DND-41 (cell line): ENCODE data around the gene MYH7.

ENCODE experiments used
- ATAC-seq: fragments of 200-7000 bp; cut with Tn5 transposase; 3 replicates; pipeline ENCODE4 v1.9.1; 2021; ENCODE audit warnings: low read depth; ENCODE audit not compliant: insufficient read depth
- DNase-seq: peaks from one replicate; pipeline ENCODE4 v3.0.0-alpha.2; 2020
- H2AFZ ChIP-seq: 2 replicates; pipeline ENCODE4 v1.6.0; 2012; ENCODE audit warnings: low read depth, low read length
- H3K27ac ChIP-seq: 2 replicates; pipeline ENCODE4 v1.5.1; 2012; ENCODE audit warnings: low read length, inconsistent platforms
- H3K27me3 ChIP-seq: fragments of 200-600 bp; sonication (generic); 2 replicates; pipeline ENCODE4 v1.6.0; 2012; ENCODE audit warnings: low read length, mild to moderate bottlenecking, inconsistent platforms; ENCODE audit not compliant: insufficient read depth, poor library complexity
- H3K36me3 ChIP-seq: 2 replicates; pipeline ENCODE4 v1.5.1; 2012; ENCODE audit warnings: low read length, inconsistent platforms; ENCODE audit not compliant: insufficient read depth
- H3K4me1 ChIP-seq: 2 replicates; pipeline ENCODE4 v1.5.1; 2012; ENCODE audit warnings: mild to moderate bottlenecking, low read length; ENCODE audit not compliant: insufficient read depth
- H3K4me2 ChIP-seq: 2 replicates; pipeline ENCODE4 v1.6.0; 2012; ENCODE audit warnings: mild to moderate bottlenecking, moderate library complexity, low read length, inconsistent platforms; ENCODE audit not compliant: insufficient read depth
- H3K4me3 ChIP-seq, 2 experiments: fragments of 200-600 bp in 1 of 2; shearing (Covaris generic) in 1 of 2; 2 replicates each; pipeline ENCODE4 v1.5.1; 2012 to 2016; ENCODE audit warnings: inconsistent platforms in 2 of 2, low read length in 2 of 2, mild to moderate bottlenecking in 2 of 2, low read depth in 1 of 2, moderate library complexity in 1 of 2
- H3K79me2 ChIP-seq: 2 replicates; pipeline ENCODE4 v1.6.0; 2012; ENCODE audit warnings: low read length, inconsistent platforms; ENCODE audit not compliant: insufficient read depth
- H3K9ac ChIP-seq: 2 replicates; pipeline ENCODE4 v1.6.0; 2012; ENCODE audit warnings: low read depth, mild to moderate bottlenecking, inconsistent platforms, low read length, moderate library complexity
- H3K9me3 ChIP-seq: 2 replicates; pipeline ENCODE4 v1.5.1; 2012; ENCODE audit warnings: low read length, moderate library complexity, mild to moderate bottlenecking, inconsistent platforms; ENCODE audit not compliant: insufficient read depth, severe bottlenecking
- H4K20me1 ChIP-seq: 2 replicates; pipeline ENCODE4 v1.6.0; 2012; ENCODE audit warnings: low read length; ENCODE audit not compliant: insufficient read depth
- EZH2 ChIP-seq: IDR thresholded peaks from 3 replicates; pipeline ENCODE4 v1.6.1; 2012; ENCODE audit warnings: borderline replicate concordance, low read depth, mild to moderate bottlenecking, moderate library complexity, low read length, inconsistent platforms; ENCODE audit not compliant: severe bottlenecking
- TF ChIP-seq, protein P1 (sequence below): IDR thresholded peaks from 2 replicates; pipeline ENCODE4 v1.5.1; 2012; ENCODE audit warnings: borderline replicate concordance, low read length, moderate library complexity, mild to moderate bottlenecking; ENCODE audit not compliant: poor library complexity, severe bottlenecking; ENCODE audit errors: extremely low read depth

The MYH7 gene

DNA sequence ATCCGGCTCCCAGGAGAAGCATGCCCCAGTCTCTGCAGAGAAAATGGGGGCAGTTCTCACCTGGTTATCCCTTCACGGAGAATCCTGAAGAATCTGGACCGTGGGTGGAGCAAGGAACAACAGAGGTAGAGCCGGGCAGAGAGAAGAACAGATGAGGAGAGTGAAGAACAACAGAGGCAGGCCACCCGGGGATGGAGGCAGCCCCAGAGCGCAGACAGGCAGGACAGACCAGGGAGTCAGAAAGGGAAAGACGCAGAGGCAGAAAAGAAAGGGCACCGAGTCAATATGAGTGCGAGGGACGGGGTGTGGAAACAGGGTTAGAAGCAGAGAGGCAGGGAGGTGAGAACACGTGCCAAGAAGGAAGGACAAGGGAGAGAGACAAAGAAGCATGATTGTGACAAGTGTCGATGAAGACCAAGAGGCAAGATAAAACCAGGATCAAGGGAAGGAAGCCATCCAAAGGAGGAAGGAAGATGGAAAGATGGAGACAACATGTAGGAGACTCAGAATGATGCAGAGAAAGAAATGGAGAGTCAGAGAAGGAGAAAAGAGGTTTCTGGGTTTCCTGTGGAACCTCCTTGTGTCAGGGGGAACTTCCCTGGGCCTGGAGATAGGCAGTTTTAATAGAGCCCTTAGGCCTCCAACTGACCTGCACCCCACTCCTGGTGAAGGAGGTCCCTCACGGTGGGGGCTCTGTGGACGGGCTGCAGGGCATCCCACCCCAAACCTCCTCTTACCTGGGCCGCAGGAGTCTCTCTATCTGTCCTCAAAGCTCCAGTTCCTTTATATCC, 27.7 kb downstream of the MYH7 start, which contains the start of gene MYH6:
Gene MYH6, minus strand, starts transcription at position 758 of the 791 bp plus-strand sequence. CDS start 1,050 bp downstream, outside the sequence.
- TF ChIP-seq, protein P1, sequence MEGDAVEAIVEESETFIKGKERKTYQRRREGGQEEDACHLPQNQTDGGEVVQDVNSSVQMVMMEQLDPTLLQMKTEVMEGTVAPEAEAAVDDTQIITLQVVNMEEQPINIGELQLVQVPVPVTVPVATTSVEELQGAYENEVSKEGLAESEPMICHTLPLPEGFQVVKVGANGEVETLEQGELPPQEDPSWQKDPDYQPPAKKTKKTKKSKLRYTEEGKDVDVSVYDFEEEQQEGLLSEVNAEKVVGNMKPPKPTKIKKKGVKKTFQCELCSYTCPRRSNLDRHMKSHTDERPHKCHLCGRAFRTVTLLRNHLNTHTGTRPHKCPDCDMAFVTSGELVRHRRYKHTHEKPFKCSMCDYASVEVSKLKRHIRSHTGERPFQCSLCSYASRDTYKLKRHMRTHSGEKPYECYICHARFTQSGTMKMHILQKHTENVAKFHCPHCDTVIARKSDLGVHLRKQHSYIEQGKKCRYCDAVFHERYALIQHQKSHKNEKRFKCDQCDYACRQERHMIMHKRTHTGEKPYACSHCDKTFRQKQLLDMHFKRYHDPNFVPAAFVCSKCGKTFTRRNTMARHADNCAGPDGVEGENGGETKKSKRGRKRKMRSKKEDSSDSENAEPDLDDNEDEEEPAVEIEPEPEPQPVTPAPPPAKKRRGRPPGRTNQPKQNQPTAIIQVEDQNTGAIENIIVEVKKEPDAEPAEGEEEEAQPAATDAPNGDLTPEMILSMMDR: no peak
- no peak for TF ChIP-seq EZH2
- no peak within 1 kb of the TSS for H3K4me2 ChIP-seq
- ATAC-seq: no peak
- H4K20me1 ChIP-seq: no peaks in the 10 kb centered on the region; the same call in none of the 2 replicates
- no peaks in the 10 kb centered on the region for H3K9me3 ChIP-seq
- no peaks in the 10 kb centered on the region for H3K4me1 ChIP-seq
- H3K79me2 ChIP-seq: no peaks in the 10 kb centered on the region
- H3K36me3 ChIP-seq: no peaks in the 10 kb centered on the region
- H2AFZ ChIP-seq: no peak within 1 kb of the TSS
- no peak within 1 kb of the TSS for H3K27ac ChIP-seq
- no peak within 1 kb of the TSS for H3K9ac ChIP-seq
- H3K4me3 ChIP-seq: no peak within 1 kb of the TSS
- H3K27me3 ChIP-seq: peaks cover 33% of the 10 kb centered on the region
- DNase-seq: no peak

DNA sequence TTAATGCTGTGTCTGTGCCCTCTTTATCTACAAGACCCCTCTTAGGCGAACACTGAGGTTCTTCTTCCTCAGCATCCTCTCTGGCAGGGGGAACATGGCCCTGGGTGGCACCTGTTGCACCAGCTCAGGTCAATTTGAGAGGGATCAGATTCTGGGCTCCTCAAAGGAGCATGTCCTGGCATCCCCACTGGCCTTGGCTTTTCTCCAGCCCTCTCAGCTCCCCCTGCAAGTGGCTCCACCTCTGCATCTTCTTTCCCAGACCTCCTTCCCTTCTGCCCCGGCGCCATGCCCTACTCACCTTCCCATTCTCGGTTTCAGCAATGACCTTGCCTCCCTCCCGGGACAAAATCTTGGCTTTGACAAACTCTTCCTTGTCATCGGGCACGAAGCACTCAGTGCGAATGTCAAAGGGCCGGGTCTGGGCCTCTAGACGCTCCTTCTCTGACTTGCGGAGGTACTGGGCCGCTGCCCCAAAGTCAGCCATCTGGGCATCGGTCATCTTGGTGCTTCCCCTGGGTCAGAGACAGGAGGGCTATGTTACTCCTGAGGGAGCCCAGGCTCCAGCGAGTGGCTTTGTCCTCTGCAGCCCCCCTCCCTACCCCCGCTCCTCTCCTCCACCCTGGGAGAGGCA, 28.6 kb downstream of the MYH7 start:
- DNase-seq (no peak), ATAC-seq (no peak)
- Histone ChIP-seq H4K20me1 (no peaks in the 10 kb centered on the region; the same call in none of the 2 replicates), H3K36me3 (no peaks in the 10 kb centered on the region), H3K4me3 (no peak overlapping the region), H3K27ac (no peak overlapping the region), H3K4me1 (no peaks in the 10 kb centered on the region), H3K9ac (no peak overlapping the region), H3K79me2 (no peaks in the 10 kb centered on the region), H3K27me3 (peaks cover 33% of the 10 kb centered on the region), H2AFZ (no peak overlapping the region), H3K4me2 (no peak overlapping the region), H3K9me3 (no peaks in the 10 kb centered on the region)
- no peak for TF ChIP-seq EZH2
- TF ChIP-seq, protein P1: no peak

DNA sequence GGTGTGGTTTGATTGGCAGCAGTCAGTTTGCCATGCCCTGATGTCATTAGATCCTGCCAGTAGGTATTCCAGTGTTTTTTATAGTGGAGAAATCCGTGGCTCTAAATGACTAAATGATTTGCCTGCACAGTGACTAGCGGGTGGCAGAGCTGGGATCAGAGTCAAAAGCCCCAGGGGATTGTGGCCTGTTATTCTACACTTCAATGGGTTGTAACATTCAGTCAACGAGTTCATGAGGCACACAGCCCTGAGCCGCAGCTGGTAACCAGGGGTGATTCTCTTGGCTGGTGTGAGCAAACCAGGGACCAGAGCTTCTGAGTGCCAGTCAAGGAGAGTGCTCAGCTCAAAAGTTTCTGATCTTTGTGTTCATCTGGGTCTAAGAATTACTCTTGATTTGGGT, 29.2 kb downstream of the MYH7 start:
- no peak overlapping the region for H2AFZ ChIP-seq
- H3K36me3 ChIP-seq: no peaks in the 10 kb centered on the region
- no peak for TF ChIP-seq EZH2
- TF ChIP-seq, protein P1: no peak
- H4K20me1 ChIP-seq: no peaks in the 10 kb centered on the region; the same call in 1 of the 2 replicates
- H3K9me3 ChIP-seq: no peaks in the 10 kb centered on the region
- H3K4me2 ChIP-seq: no peak overlapping the region
- H3K27ac ChIP-seq: no peak overlapping the region
- H3K4me1 ChIP-seq: no peaks in the 10 kb centered on the region
- H3K79me2 ChIP-seq: no peaks in the 10 kb centered on the region
- ATAC-seq (peak; percentile 33; the same call in 1 of the 3 replicates), DNase-seq (no peak)
- peaks cover 33% of the 10 kb centered on the region for H3K27me3 ChIP-seq
- no peak overlapping the region for H3K4me3 ChIP-seq
- H3K9ac ChIP-seq: no peak overlapping the region
